GM19438 (cell line): Measurements from ENCODE around the gene WNT11.
"Not testable (repeated sequence)": the region's sequence is repeated elsewhere in the genome, so short reads cannot be mapped to it uniquely, and the experiment has no call there.

ENCODE experiments used
- ATAC-seq: cut with Tn5 transposase; IDR thresholded peaks from one replicate; pipeline ENCODE4 v1.9.1; 2021; ENCODE audit warnings: low read depth; ENCODE audit not compliant: unreplicated experiment

WNT11 gene

DNA sequence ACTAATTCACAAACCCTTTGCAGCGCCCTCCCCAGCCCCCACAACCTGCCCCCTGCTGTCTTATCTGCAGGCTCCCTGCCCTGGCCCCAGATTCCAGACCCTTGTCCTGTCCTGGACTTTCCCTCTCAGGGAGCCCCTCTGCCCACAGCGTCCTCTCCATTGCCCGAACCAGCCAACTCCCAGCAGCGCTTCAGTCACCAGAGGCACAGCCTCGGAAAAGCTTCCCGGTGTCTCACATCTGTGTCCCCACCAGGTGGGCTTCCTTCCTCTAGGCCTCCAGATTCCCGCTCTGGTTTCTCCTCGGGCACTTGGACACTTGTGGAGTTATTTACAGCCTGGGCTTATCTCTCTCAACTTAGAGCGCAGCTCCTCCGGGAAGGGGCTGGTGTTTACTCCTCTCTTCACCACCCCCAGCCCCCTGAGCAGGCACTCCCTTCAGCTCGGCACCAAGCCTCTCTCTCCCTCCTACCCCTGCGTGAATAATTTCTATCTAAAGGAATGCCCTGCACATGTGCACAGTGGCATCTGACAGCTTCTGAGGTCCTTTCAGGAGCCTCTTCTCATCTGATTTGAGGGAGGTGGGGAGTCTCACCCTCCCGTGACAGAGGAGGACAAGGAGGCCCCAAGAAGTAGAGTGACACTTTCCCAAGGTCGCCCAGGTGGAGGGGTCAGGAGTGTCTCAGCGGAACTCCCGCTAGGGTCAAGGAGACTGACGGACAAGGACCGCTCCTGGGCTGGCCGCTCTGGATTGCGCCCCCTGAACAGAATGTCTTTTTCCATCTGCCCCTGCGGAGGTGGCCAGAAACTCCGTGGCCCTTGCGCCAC lies 838 bp downstream of the WNT11 start:
- ATAC-seq = no peak

DNA sequence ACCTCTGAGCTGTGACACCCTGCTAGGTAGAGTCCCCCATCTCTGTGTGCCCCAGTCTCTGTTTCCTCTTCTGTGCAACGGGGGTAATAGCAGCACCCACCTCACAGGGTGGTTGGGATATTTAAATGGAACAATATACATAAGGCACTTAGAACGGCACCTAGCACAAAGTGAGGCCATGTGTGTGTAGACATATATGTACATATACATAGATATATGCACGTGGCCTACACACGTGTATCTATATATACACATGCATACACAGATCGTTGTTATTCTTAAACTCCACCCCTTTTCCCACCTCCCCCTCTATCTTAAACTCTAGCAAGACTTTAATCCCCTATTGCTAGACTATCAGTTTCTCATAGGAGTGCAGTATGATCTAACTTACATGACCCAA lies 2.4 kb downstream of the WNT11 start:
- no peak for ATAC-seq

DNA sequence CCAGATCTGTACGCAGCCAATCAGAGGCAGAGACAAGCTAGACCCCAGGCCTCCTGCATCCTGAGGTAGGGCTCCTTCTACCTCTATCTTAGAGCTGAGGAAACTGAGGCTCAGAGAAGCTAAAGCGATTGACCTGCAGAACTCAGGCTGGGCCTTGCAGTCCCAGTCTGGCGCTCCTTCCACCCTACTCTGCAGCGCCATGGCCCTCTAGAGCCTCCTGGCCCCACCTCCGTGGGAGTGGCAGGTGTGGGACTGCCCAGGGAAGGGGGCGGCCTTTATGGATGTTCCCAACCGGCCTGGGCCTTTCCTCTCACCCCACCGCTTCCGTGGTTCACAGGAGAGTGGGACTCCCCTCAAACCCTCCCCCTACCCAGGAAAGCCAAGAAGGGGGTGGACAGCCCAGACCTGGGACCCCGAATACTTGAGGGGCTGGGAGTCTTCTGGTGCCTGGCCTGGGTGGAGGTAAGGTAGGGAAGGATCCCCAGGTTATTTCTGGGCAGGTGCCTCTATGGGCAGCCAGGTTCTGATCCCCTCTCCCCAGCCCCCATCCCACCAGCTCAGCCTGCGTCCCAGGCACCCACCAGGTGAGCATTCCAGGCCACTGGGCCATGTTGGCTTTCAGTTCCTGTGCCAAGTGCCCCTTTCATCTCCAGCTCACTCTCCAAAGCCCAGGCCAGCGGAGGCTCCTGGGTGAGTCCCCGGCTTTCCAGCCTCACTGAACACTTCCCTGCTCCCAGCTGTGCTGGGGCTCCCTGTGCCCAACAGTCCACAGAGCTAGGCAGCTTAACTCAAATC lies 3.0 kb downstream of the WNT11 start:
- ATAC-seq = no peak

DNA sequence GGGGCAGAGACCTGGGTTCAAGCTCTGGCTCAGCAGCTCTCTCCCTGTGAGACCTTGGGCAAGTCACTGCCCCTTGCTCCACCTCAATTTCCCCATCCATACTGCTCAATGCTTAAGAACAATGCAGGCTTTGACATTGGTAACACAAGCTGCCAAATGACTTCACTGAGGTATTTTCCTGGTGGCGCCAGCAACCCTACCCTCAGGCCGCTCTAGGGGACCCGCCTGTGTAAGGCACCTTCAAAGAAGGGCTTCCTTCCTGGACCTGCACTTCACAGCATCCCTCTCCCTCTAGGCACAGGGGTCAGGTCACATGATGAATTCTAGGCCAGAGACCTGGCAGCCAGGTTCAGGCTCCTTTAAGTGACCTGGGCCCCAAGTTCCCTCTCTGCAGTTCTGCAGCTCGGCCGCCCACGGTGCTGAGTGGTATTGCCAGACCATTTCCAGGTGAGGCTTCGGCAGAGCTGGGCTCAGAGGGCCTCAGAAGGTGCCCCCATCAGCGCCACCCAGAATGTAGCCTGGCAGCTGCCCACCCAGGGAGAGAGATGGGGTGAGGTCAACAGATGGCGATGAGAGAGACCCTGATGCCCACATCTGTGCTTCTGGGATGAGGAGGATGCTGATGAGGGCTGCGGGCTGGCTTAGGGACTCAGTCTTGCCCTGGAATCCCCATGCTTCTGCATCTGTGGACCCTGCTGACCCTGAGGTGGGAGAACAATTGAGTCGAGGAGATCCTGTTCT lies 4.5 kb downstream of the WNT11 start:
- ATAC-seq = no peak

DNA sequence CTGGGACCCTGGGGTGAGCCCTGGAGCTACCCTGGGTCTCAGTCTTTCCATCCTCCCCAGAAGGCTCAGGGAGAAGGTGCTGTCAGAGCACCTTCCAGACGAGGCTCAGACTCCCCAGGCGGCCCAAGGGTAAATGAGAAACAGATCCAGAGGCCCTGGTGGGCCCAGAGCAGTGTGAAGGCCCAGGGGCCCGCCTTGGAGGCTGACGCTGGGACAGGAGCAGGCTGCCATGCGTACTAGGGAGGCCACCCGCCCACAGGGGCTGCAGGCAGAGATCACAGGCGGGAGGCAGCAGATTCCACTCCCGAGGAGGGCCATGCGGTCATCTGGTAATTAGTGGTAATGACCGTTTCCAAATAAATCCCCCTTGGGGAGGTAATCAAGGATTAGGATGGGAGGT lies 5.2 kb downstream of the WNT11 start:
- no peak for ATAC-seq

GRCh38 chr11:76200006-76200940 lies 6.0 kb downstream of the WNT11 start:
- no peak for ATAC-seq

GRCh38 chr11:76198691-76199090 lies 7.6 kb downstream of the WNT11 start:
- not testable (repeated sequence) for ATAC-seq

GRCh38 chr11:76197941-76198640 lies 8.2 kb downstream of the WNT11 start:
- ATAC-seq = no peak

- ATAC-seq = no peak
Measured at GRCh38 chr11:76197332-76197731, 9.0 kb downstream of the WNT11 start.

DNA sequence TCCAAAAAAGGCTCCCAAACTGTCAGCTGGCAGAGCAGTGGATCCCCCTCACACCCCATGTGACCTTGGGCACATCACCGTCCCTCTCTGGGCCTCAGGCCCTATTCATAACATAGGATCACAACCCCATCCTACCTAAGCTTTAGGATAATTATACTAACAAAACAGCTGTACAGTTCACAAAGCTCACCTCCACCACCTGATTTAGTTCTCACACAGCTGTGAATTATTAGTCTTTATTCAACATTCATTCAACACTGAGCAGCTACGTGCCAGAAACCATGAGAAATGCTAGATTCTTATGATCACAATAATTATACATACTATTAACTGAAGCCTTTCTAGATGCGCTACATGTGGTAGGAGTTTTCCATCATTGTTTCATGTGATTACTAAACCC lies 9.5 kb downstream of the WNT11 start:
- ATAC-seq = no peak

DNA sequence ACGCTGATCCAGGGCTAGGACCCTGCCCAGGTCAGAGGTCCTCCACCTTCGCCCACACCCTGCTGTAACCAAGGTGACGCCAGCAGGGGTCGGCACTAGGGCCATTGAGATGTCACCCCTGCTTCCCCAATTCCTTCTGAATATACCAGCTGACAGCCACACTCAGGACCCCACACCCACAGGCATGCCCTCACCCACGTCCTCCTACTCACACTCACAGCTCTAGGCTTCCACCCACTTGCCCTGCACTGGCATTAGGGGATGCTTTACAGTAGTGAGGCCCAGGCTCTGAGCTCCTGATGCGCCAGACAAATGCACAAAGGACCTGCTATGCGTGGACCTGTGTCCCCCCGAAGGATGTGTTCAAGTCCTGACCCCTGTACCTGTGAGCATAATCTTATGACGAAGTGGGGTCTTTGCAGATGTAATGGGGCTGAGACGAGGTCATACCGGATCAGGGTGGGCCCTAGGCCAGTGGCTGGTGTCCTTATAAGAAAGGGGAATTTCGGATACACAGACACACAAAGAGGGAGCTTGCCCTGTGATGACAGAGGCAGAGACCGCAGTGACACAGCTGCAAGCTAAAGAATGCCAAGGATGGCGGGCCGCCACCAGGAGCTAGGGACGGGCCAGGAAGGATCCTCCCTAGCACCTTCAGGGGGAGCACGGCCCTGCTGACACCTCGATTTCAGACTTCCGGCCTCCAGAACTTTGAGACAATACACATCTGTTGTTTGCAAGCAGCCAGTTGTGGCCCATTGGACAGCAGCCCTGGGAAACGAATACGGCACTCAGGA lies 11.2 kb downstream of the WNT11 start:
- ATAC-seq = no peak

DNA sequence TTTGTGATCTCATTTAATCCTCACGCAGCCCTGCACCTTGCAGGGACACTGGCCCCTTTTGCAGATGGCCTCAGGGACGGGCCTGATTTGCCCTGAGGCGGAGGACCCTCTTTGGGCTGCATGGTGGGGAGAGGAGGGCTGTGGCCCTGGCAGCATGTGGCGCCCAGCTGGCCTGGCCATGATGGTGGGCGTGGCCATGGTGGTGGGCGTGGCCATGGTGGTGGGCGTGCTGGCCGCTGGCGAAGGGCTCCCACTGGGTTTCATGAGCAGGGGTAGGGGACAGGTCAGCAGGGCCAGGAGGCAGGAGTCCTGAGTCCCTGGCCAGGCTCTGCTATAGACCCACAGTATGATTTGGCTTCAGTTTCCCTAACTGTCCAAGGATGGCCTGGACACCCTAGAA lies 13.1 kb downstream of the WNT11 start:
- ATAC-seq = no peak

DNA sequence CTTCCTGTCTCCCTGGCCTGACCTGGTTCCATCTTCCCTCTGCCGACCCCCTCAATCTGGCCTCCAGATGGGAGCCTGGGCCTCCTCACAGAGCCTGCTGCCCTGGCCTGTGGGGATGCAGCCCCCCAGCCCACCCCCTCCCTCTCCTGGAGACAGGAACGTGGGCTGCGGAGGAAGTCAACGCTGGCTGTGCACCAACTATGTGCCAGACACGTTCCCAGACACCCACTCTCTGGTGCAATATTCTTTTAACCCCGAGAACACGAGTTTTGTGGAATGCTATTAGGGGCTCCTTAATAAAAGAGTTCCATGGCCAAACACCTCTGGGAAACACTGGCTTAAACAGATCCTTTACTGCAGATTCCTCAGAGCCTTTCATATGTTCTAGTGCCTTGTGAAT lies 15.9 kb downstream of the WNT11 start:
- ATAC-seq = no peak

GRCh38 chr11:76189682-76190081 lies 16.6 kb downstream of the WNT11 start:
- ATAC-seq = no peak

DNA sequence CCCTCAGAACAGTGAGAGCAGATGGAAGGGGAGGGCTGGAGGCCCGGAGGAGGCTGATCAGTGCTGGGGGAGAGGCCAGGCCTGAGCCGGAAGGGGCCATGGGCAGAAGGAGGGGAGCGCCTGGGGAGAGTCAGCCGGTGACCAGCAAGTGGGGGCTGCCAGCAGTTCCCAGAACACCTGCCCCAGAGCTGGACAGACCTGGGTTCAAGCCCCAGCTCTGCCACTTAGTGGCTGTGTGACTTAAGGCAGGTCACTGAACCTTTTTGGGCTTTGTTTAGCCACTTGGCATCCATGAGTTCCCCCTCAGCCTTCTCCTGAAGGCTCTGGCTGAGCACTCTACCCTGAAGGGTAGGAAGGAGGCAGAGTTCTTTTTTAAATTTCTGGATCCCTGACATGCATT lies 17.4 kb downstream of the WNT11 start:
- ATAC-seq = no peak

DNA sequence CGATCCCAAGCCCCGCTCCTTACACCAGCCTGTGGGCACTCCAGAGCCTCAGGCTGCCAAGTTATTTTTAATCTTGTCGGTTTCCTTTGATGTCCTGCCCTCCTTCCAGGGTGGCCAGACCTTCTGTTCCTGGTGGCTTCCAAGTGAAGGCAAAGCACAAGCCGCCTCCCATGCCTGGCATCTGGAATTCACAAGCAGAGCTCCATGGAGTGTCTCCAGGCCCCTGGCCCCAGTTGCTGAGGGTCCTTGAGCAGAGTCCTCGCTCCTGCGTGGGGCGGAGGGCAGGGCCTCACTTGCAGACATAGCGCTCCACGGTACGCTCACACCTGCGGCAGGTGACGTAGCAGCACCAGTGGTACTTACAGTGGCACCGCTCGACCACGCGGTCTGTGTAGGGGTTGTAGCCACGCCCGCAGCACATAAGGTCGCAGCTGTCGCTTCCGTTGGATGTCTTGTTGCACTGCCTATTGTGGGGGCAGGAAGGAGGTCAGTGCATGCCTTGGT lies 19.5 kb downstream of the WNT11 start:
- no peak for ATAC-seq

- ATAC-seq = no peak
Measured at GRCh38 chr11:76185931-76186401, 20.3 kb downstream of the WNT11 start.

DNA sequence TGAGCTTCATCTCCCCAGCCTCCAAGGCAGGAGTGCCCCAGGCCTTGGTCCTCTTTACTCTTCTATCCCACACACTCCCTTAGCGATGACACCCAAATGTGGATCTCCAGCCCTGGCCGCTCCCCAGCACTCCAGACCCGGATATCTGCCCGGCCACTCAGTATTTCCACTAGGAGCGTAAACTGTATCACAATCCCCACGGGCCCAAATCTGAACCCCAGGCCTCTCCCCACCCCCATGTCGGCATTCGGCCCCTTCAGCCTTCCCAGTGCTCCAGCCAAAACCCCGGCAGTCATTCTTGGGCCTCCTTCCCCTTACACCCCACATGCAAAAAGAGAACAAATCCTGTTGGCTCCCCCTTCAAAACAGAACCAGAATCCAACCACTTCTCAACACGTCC lies 20.8 kb downstream of the WNT11 start:
- no peak for ATAC-seq
